ENCODE data around the gene IQSEC1.

- TF ChIP-seq GATA2 (IDR thresholded peaks at IDR 0.05; ENCODE audit: low read depth, low read length) (no peak), GATA3 (IDR thresholded peaks at IDR 0.05; ENCODE audit: low read depth, low read length) (no peak)
Observed at GRCh38 chr3:13019243-13020095, 53.8 kb downstream of the IQSEC1 start.
